HCT116 (cell line): ENCODE results near the gene C1QBP. TPM values are rescaled to one million over a fixed set of nuclear protein-coding genes. Genes with fewer than 3 reads are reported as not detected.

Experiments
- ATAC-seq: fragments of 200-7000 bp; cut with Tn5 transposase; 2 replicates; pipeline ENCODE4 v1.9.1; 2020; ENCODE audit warnings: mild to moderate bottlenecking, moderate library complexity
- BruUV-seq: library from RNA; stranded (reverse); fragments of 400-500 nt; replicated peaks from 2 replicates; lab custom pipeline; 2021; lab: Mats Ljungman, UMichigan
- CTCF ChIA-PET: fragments of 300-600 bp; sonication (Branson Sonifier 250); formaldehyde crosslinking; loops from one replicate; lab custom pipeline; 2021; ENCODE audit warnings: antibody characterized with exemption; lab: Charles Lee
- POLR2A ChIA-PET: fragments of 300-600, 350-600 bp; sonication (Branson Sonifier 250); formaldehyde crosslinking; loops from one replicate; lab custom pipeline; 2021; ENCODE audit warnings: antibody characterized with exemption; lab: Charles Lee
- RAD21 ChIA-PET, 2 experiments: fragments of 300-600 bp; sonication (Branson Sonifier 250); formaldehyde crosslinking; loops; one replicate each; lab custom pipeline; 2023; ENCODE audit warnings: low total read pairs in 2 of 2; ENCODE audit not compliant: uncharacterized antibody in 2 of 2, unreplicated experiment in 2 of 2, low non-redundant PET in 1 of 2; lab: Charles Lee
- DNase-seq: peaks from one replicate; pipeline ENCODE4 v3.0.0-alpha.2; 2010; ENCODE audit warnings: low read depth, low spot score
- H2AFZ ChIP-seq: fragments of 200-600 bp; shearing (Covaris generic), sonication (generic); 2 replicates; pipeline ENCODE4 v1.6.1; 2017; ENCODE audit warnings: low read depth, mixed run types, mixed read lengths, antibody characterized with exemption, low read length; ENCODE audit not compliant: poor library complexity, severe bottlenecking
- H3K27ac ChIP-seq: 2 replicates; pipeline ENCODE4 v1.5.1; 2012; ENCODE audit warnings: low read depth, low read length
- H3K27me3 ChIP-seq: fragments of 200-600 bp; sonication (generic); 2 replicates; pipeline ENCODE4 v1.6.1; 2016; ENCODE audit warnings: mixed run types, low read length, mixed read lengths; ENCODE audit not compliant: insufficient read depth
- H3K36me3 ChIP-seq, 2 experiments: fragments of 200-500 bp in 1 of 2; fragments of 200-600 bp in 1 of 2; sonication (Bioruptor generic) in 1 of 2; sonication (generic) in 1 of 2; 2 replicates each; pipeline versions ENCODE4 v1.5.1 to v1.6.1; 2014 to 2016; ENCODE audit warnings: low read length in 2 of 2, inconsistent platforms in 1 of 2, mixed read lengths in 1 of 2, mixed run types in 1 of 2; ENCODE audit not compliant: insufficient read depth in 2 of 2, control insufficient read depth in 1 of 2
- H3K4me1 ChIP-seq, 2 experiments: fragments of 200-600 bp in 1 of 2; sonication (generic) in 1 of 2; 2 replicates each; pipeline versions ENCODE4 v1.5.1 to v1.6.1; 2012 to 2017; ENCODE audit warnings: low read length in 2 of 2, inconsistent platforms in 1 of 2, mild to moderate bottlenecking in 1 of 2, mixed read lengths in 1 of 2, mixed run types in 1 of 2, moderate library complexity in 1 of 2; ENCODE audit not compliant: insufficient read depth in 2 of 2, control insufficient read depth in 1 of 2
- H3K4me2 ChIP-seq: fragments of 200-600 bp; sonication (generic); 2 replicates; pipeline ENCODE4 v1.6.1; 2017; ENCODE audit warnings: mixed run types, low read length, mixed read lengths
- H3K4me3 ChIP-seq, 2 experiments: fragments of 200-600 bp in 1 of 2; sonication (generic) in 1 of 2; replicated peaks in 1 of 2; 2 replicates each; pipeline ENCODE4 v1.5.1; 2011 to 2016; ENCODE audit warnings: low read length in 2 of 2, control low read depth in 1 of 2, low read depth in 1 of 2, mild to moderate bottlenecking in 1 of 2, mixed read lengths in 1 of 2, mixed run types in 1 of 2
- H3K79me2 ChIP-seq: fragments of 200-600 bp; sonication (generic); 2 replicates; pipeline ENCODE4 v1.6.1; 2017; ENCODE audit warnings: mild to moderate bottlenecking, mixed run types, low read length, moderate library complexity, mixed read lengths; ENCODE audit not compliant: insufficient read depth
- H3K9ac ChIP-seq: fragments of 200-600 bp; sonication (generic); 2 replicates; pipeline ENCODE4 v1.6.1; 2016; ENCODE audit warnings: low read length, mixed read lengths
- H3K9me2 ChIP-seq: fragments of 200-600 bp; sonication (generic), shearing (Covaris generic); 2 replicates; pipeline ENCODE4 v1.6.1; 2017; ENCODE audit warnings: mixed run types, mild to moderate bottlenecking, moderate library complexity; ENCODE audit not compliant: insufficient read depth
- H3K9me3 ChIP-seq, 2 experiments: fragments of 200-500 bp in 1 of 2; fragments of 200-600 bp in 1 of 2; sonication (Bioruptor generic) in 1 of 2; sonication (generic) in 1 of 2; 2 replicates each; pipeline ENCODE4 v1.6.1; 2014 to 2017; ENCODE audit warnings: low read length in 2 of 2, mixed read lengths in 2 of 2, inconsistent platforms in 1 of 2, low read depth in 1 of 2, mild to moderate bottlenecking in 1 of 2, mixed run types in 1 of 2, moderate library complexity in 1 of 2; ENCODE audit not compliant: control insufficient read depth in 1 of 2, insufficient read depth in 1 of 2
- H4K20me1 ChIP-seq: fragments of 200-600 bp; sonication (generic), shearing (Covaris generic); 2 replicates; pipeline ENCODE4 v1.6.1; 2017; ENCODE audit warnings: mixed run types, mild to moderate bottlenecking, moderate library complexity; ENCODE audit not compliant: insufficient read depth
- CBX3 ChIP-seq: IDR thresholded peaks from 2 replicates; pipeline ENCODE4 v1.6.1; 2012; ENCODE audit warnings: low read depth
- CEBPB ChIP-seq: IDR thresholded peaks from 2 replicates; pipeline ENCODE4 v1.6.1; 2012; ENCODE audit warnings: low read depth
- CTCF ChIP-seq, 3 experiments: fragments of 200-600 bp in 1 of 3; sonication (generic) in 1 of 3; IDR thresholded peaks in 2 of 3; conservative IDR thresholded peaks in 1 of 3; 2 replicates each; pipeline ENCODE4 v1.5.1; 2012 to 2017; ENCODE audit warnings: low read depth in 2 of 3, low read length in 2 of 3, antibody characterized with exemption in 1 of 3, borderline replicate concordance in 1 of 3, control low read depth in 1 of 3, mild to moderate bottlenecking in 1 of 3, mixed read lengths in 1 of 3, mixed run types in 1 of 3, moderate library complexity in 1 of 3; ENCODE audit not compliant: insufficient read depth in 1 of 3
- ELF1 ChIP-seq: IDR thresholded peaks from 2 replicates; pipeline ENCODE4 v1.6.1; 2012; ENCODE audit warnings: low read depth, borderline replicate concordance
- EZH2 ChIP-seq: fragments of 200-600 bp; sonication (generic); IDR thresholded peaks from 2 replicates; pipeline ENCODE4 v1.6.1; 2017; ENCODE audit warnings: antibody characterized with exemption, mixed run types
- FOSL1 ChIP-seq: IDR thresholded peaks from 2 replicates; pipeline ENCODE4 v1.6.1; 2012; ENCODE audit warnings: low read depth
- JUND ChIP-seq: IDR thresholded peaks from 2 replicates; pipeline ENCODE4 v1.6.1; 2012
- POLR2A ChIP-seq: IDR thresholded peaks from 2 replicates; pipeline ENCODE4 v1.7.0; 2011; ENCODE audit warnings: borderline replicate concordance; ENCODE audit not compliant: insufficient read depth, insufficient read length; ENCODE audit errors: extremely low read depth
- POLR2AphosphoS5 ChIP-seq: IDR thresholded peaks from 2 replicates; pipeline ENCODE4 v1.6.1; 2011; ENCODE audit warnings: mild to moderate bottlenecking, low read depth, low read length, moderate library complexity
- RAD21 ChIP-seq: IDR thresholded peaks from 2 replicates; pipeline ENCODE4 v1.6.1; 2012; ENCODE audit warnings: low read depth, mild to moderate bottlenecking
- REST ChIP-seq: IDR thresholded peaks from 2 replicates; pipeline ENCODE4 v1.6.1; 2012; ENCODE audit warnings: low read depth
- SIN3A ChIP-seq: IDR thresholded peaks from 2 replicates; pipeline ENCODE4 v1.6.1; 2012; ENCODE audit warnings: low read depth
- SP1 ChIP-seq: IDR thresholded peaks from 2 replicates; pipeline ENCODE4 v1.6.1; 2012; ENCODE audit warnings: low read depth
- SRF ChIP-seq: IDR thresholded peaks from 2 replicates; pipeline ENCODE4 v1.6.1; 2012; ENCODE audit warnings: low read depth
- YY1 ChIP-seq: IDR thresholded peaks from 2 replicates; pipeline ENCODE4 v1.6.1; 2011; ENCODE audit warnings: low read length, low read depth, moderate library complexity, mild to moderate bottlenecking; ENCODE audit not compliant: insufficient replicate concordance; ENCODE audit errors: extremely low read depth
- ZFX ChIP-seq: fragments of 450-650 bp; IDR thresholded peaks from 2 replicates; pipeline ENCODE4 v1.6.1; 2017
- ZNF274 ChIP-seq: fragments of 200-500 bp; sonication (Bioruptor generic); IDR thresholded peaks from 2 replicates; pipeline ENCODE4 v1.6.1; 2014; ENCODE audit warnings: mild to moderate bottlenecking, low read depth, low read length, inconsistent platforms
- intact Hi-C: fragments of 100-400 bp; cut with micrococcal nuclease; formaldehyde crosslinking; loops from 2 replicates; pipeline ENCODE4 v1.10.0; 2022
- total RNA-seq: library from RNA; stranded (reverse); gene quantifications from one replicate; pipeline ENCODE4 v1.2.1, GENCODE V29; 2021; ENCODE audit not compliant: unreplicated experiment

The C1QBP gene
- total RNA-seq, 1 experiment from 2014 or later: 524 TPM

GRCh38 chr17:5408186-5408585 lies 30.8 kb downstream of the C1QBP start:
- no peaks in the 10 kb centered on the region for H3K27me3 ChIP-seq
- TF ChIP-seq CBX3 (no peak), EZH2 (no peak), CTCF (IDR thresholded peaks at IDR 0.05 in 2 of 3, conservative IDR thresholded peaks at IDR 0.05 in 1 of 3; ENCODE audit: borderline replicate concordance in 1 of 3, insufficient read depth in 1 of 3, low read depth in 2 of 3, low read length in 2 of 3) (no peak), FOSL1 (no peak), CEBPB (no peak), POLR2A (no peak), ZNF274 (no peak), YY1 (no peak), JUND (no peak), RAD21 (no peak), SRF (no peak), REST (no peak), SIN3A (no peak), ELF1 (no peak), ZFX (no peak), SP1 (no peak), POLR2AphosphoS5 (no peak)
- DNase-seq: no peak
- no peak overlapping the region for H3K27ac ChIP-seq
- H3K79me2 ChIP-seq: peaks cover 89% of the 10 kb centered on the region
- peaks cover 0 to 2% of the 10 kb centered on the region in 2 experiments; a peak in 2 of 4 replicates for H3K4me1 ChIP-seq
- intact Hi-C loops: no loop called here
- H3K36me3 ChIP-seq: peaks cover 74 to 84% of the 10 kb centered on the region in 2 experiments
- no peak overlapping the region for H3K4me2 ChIP-seq
- H3K4me3 ChIP-seq: no peak overlapping the region
- RAD21 ChIA-PET: no interaction called here
- ATAC-seq: no peak
- H3K9me2 ChIP-seq: no peaks in the 10 kb centered on the region
- POLR2A ChIA-PET: no interaction called here
- H2AFZ ChIP-seq: no peak overlapping the region
- H4K20me1 ChIP-seq: no peaks in the 10 kb centered on the region; the same call in none of the 2 replicates
- H3K9ac ChIP-seq: no peak overlapping the region
- CTCF ChIA-PET: no interaction called here
- H3K9me3 ChIP-seq: no peaks in the 10 kb centered on the region
- no TSS peak for BruUV-seq
